Neural cell (in vitro differentiated cells): ENCODE measurements around the gene LACRT.

Experiments used
- CTCF ChIP-seq: fragments of 450-650 bp; IDR thresholded peaks from 2 replicates; pipeline ENCODE4 v1.5.1; 2014; ENCODE audit warnings: antibody characterized with exemption, mild to moderate bottlenecking, moderate library complexity; ENCODE audit not compliant: poor library complexity, severe bottlenecking
- EP300 ChIP-seq: fragments of 450-650 bp; conservative IDR thresholded peaks from 2 replicates; pipeline ENCODE4 v1.6.1; 2014; ENCODE audit warnings: antibody characterized with exemption, mild to moderate bottlenecking, moderate library complexity; ENCODE audit not compliant: poor library complexity, severe bottlenecking
- EZH2 ChIP-seq: fragments of 200-600, 300-800 bp; shearing (Covaris generic), sonication (generic); IDR thresholded peaks from 2 replicates; pipeline ENCODE4 v1.6.1; 2014; ENCODE audit warnings: antibody characterized with exemption, low read length, borderline replicate concordance, mild to moderate bottlenecking; ENCODE audit not compliant: insufficient read depth, poor library complexity, severe bottlenecking
- MXI1 ChIP-seq: fragments of 450-650 bp; conservative IDR thresholded peaks from 2 replicates; pipeline ENCODE4 v1.6.1; 2014; ENCODE audit warnings: antibody characterized with exemption, mild to moderate bottlenecking; ENCODE audit not compliant: poor library complexity, severe bottlenecking
- POLR2AphosphoS5 ChIP-seq: IDR thresholded peaks from 2 replicates; pipeline ENCODE4 v1.6.1; 2012
- TAF1 ChIP-seq: IDR thresholded peaks from 2 replicates; pipeline ENCODE4 v1.6.1; 2012; ENCODE audit warnings: low read depth

DNA sequence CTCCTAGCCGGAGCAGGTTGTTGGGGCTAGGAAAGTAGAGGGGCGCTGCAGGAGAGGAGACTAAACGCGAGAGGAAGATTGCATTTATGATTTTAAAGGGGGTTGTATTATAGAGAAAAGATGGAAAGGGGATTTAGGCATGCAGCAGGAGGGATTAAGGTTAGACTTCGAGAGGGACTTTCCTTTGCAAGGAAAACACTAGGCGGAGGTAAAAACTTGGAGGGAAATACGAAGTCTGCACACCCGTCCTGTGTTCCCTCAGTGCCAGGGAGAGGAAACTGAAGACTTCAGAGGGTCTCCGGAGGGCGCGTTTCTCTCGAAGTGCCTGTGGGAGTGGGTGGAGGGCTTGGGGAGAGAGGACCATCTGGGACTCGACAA, 45.8 kb downstream of the LACRT start:
- TF ChIP-seq CTCF (no peak), EP300 (no peak), MXI1 (no peak), EZH2 (no peak), POLR2AphosphoS5 (no peak), TAF1 (no peak)
